CD8-positive, alpha-beta memory T cell (primary cell): ENCODE results near the gene ADD2. TPM values are rescaled to one million over a fixed set of nuclear protein-coding genes. Genes with fewer than 3 reads are reported as not detected.

Source experiments
- CTCF ChIA-PET: fragments of 350-600 bp; sonication (Branson Sonifier 250); formaldehyde crosslinking; loops from one replicate; lab custom pipeline; 2021; ENCODE audit warnings: antibody characterized with exemption; lab: Charles Lee
- POLR2A ChIA-PET: fragments of 350-600 bp; sonication (Branson Sonifier 250); formaldehyde crosslinking; loops from one replicate; lab custom pipeline; 2021; ENCODE audit warnings: antibody characterized with exemption; lab: Charles Lee
- DNase-seq, 5 donors: peaks; one replicate each; pipeline versions ENCODE4 v3.0.0 to v3.0.0-alpha.2; 2020 to 2022; ENCODE audit warnings: mixed read lengths in 1 of 5
- H3K27ac ChIP-seq: one replicate; pipeline ENCODE4 v1.7.0; 2013; ENCODE audit warnings: low read depth, mild to moderate bottlenecking, low read length, moderate library complexity
- H3K27me3 ChIP-seq: 2 replicates; pipeline ENCODE4 v1.7.0; 2013; ENCODE audit warnings: low read length, mild to moderate bottlenecking; ENCODE audit not compliant: insufficient read depth, poor library complexity, severe bottlenecking
- H3K36me3 ChIP-seq: 2 replicates; pipeline ENCODE4 v1.7.0; 2013; ENCODE audit warnings: mild to moderate bottlenecking, low read length, moderate library complexity; ENCODE audit not compliant: insufficient read depth
- H3K4me1 ChIP-seq: 2 replicates; pipeline ENCODE4 v1.7.0; 2013; ENCODE audit warnings: mild to moderate bottlenecking, low read length, moderate library complexity; ENCODE audit not compliant: insufficient read depth
- H3K4me3 ChIP-seq: 2 replicates; pipeline ENCODE4 v1.7.0; 2013; ENCODE audit warnings: mild to moderate bottlenecking, low read length
- H3K9me3 ChIP-seq: 2 replicates; pipeline ENCODE4 v1.7.0; 2013; ENCODE audit warnings: mild to moderate bottlenecking, low read length
- H3K27ac Mint-ChIP-seq, 8 donors: one replicate each; pipeline ENCODE4 v1.8.0; 2020 to 2021; ENCODE audit warnings: mixed read lengths in 8 of 8, mild to moderate bottlenecking in 6 of 8, inconsistent platforms in 3 of 8, moderate library complexity in 3 of 8
- H3K27me3 Mint-ChIP-seq, 2 donors: one replicate each; pipeline ENCODE4 v1.8.0; 2020 to 2021; ENCODE audit warnings: mixed read lengths in 2 of 2, mild to moderate bottlenecking in 1 of 2, moderate library complexity in 1 of 2
- H3K36me3 Mint-ChIP-seq, 3 donors: one replicate each; pipeline ENCODE4 v1.8.0; 2020 to 2021; ENCODE audit warnings: mixed read lengths in 3 of 3, inconsistent platforms in 1 of 3, mild to moderate bottlenecking in 1 of 3
- H3K4me1 Mint-ChIP-seq, 3 donors: one replicate each; pipeline ENCODE4 v1.8.0; 2020 to 2021; ENCODE audit warnings: mixed read lengths in 3 of 3, inconsistent platforms in 1 of 3, mild to moderate bottlenecking in 1 of 3
- H3K4me3 Mint-ChIP-seq, 7 donors: one replicate each; pipeline ENCODE4 v1.8.0; 2020 to 2021; ENCODE audit warnings: mixed read lengths in 7 of 7, mild to moderate bottlenecking in 6 of 7, moderate library complexity in 4 of 7, inconsistent platforms in 2 of 7
- H3K9me3 Mint-ChIP-seq, 5 donors: one replicate each; pipeline ENCODE4 v1.8.0; 2020 to 2022; ENCODE audit warnings: mixed read lengths in 5 of 5, mild to moderate bottlenecking in 3 of 5, moderate library complexity in 2 of 5, inconsistent platforms in 1 of 5
- polyA plus RNA-seq: library from polyadenylated mRNA; unstranded; fragments of 300-500 nt; fragmentation: Illumina TruSeq; gene quantifications from one replicate; pipeline ENCODE4 v1.2.3, GENCODE V29; 2021
- total RNA-seq, 2 experiments: library from RNA; stranded (reverse); gene quantifications; one replicate each; pipeline ENCODE4 v1.2.3, GENCODE V29; 2021

ADD2 gene
- total and polyA plus RNA-seq, 3 experiments from 2014 or later: 0.18 to 1.2 (median 0.74) TPM

DNA sequence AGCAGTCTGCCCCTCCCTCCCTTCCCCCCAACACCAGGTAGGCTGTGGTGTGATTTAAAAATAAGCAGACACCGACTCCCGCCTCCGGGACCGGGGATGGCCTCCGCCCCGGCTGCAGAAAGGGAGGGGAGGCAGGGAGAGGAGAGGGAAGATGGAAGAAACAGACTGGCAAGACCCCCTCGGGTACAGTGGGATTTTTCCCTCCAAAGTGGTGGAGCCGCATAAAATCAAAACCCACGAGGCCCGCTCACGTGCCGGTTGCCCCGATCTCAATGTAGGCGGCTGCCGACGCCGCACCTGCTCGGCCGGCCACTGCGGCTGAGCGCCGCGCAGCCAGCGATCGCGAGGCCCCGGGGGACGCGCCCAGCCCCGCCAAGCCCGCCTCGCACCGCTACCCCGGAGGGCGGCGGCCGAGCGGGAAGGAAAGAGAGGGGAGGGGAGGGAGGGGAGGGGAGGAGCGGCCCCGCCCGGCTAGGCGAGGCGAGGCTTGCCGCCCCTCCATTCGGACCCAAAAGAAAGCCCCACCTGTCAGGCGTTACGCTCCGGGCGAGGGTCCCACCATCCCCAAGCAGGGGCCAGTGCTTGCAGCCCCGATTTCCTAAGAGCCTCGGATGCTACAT lies 811 bp downstream of the ADD2 start:
- H3K4me3 Mint-ChIP-seq: peak overlapping the region; percentile 21 to 81 (median 69)
- CTCF ChIA-PET: no interaction called here
- peaks cover 13 to 22% (median 15%) of the 10 kb centered on the region in 3 donors for H3K4me1 Mint-ChIP-seq
- H3K27ac Mint-ChIP-seq: peak overlapping the region in 2 of 8 donors; percentile 52 to 54
- no peaks in the 10 kb centered on the region for H3K36me3 Mint-ChIP-seq
- POLR2A ChIA-PET: no interaction called here
- H3K9me3 Mint-ChIP-seq: no peaks in the 10 kb centered on the region
- H3K9me3 ChIP-seq: no peaks in the 10 kb centered on the region
- H3K36me3 ChIP-seq: no peaks in the 10 kb centered on the region
- no peak overlapping the region for H3K27ac ChIP-seq
- peaks cover 8% of the 10 kb centered on the region for H3K4me1 ChIP-seq
- H3K27me3 ChIP-seq: peaks cover 13% of the 10 kb centered on the region
- DNase-seq: peak in 1 of 5 donors; percentile 14
- H3K4me3 ChIP-seq: peak overlapping the region; percentile 54
- peaks cover 51 to 74% of the 10 kb centered on the region in 2 donors for H3K27me3 Mint-ChIP-seq

DNA sequence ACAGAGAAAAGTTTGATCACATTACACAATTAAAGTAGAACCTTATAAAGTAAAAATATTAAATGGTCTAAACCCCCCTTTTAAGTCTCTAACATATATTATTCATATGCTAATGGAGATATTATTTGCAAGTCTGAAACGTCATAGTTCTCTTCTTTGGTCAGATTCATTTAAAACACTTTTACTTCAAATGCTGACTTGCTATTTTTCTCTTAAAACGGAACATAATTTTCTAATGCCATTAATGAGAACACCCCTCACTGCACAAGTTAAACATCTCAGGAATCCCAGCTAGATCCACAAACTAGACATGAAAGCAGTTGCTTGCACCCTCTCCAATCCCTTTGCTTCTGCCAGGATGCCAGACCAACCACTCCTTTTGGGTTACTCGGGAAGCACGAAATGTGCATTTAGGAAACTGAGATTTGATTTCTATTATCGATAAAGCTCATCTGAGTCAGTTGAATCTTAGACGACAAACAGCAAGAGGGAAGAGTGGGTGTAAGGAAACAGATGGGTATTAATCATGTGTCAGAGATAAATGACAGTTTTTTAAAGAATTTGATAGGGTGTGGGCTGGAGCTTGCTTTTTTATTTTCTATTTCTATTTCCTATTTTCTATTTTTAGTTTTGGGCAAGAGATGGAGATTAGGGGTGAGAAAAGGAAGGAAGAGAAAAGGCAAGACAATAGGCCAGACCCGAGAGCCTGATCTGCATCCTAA lies 1.5 kb downstream of the ADD2 start:
- Mint-ChIP-seq H3K4me3 (peak overlapping the region; percentile 21 to 81 (median 69)), H3K27me3 (peaks cover 49 to 75% of the 10 kb centered on the region in 2 donors), H3K36me3 (no peaks in the 10 kb centered on the region), H3K9me3 (peaks cover 0 to 2% (median 0%) of the 10 kb centered on the region in 5 donors), H3K4me1 (peaks cover 13 to 22% (median 15%) of the 10 kb centered on the region in 3 donors), H3K27ac (peak overlapping the region in 1 of 8 donors; percentile 52)
- POLR2A ChIA-PET: no interaction called here
- CTCF ChIA-PET: no interaction called here
- H3K27ac ChIP-seq: no peak overlapping the region
- no peaks in the 10 kb centered on the region for H3K36me3 ChIP-seq
- H3K9me3 ChIP-seq: no peaks in the 10 kb centered on the region
- no peak for DNase-seq
- H3K4me1 ChIP-seq: peaks cover 8% of the 10 kb centered on the region
- peaks cover 13% of the 10 kb centered on the region for H3K27me3 ChIP-seq
- no peak overlapping the region for H3K4me3 ChIP-seq

DNA sequence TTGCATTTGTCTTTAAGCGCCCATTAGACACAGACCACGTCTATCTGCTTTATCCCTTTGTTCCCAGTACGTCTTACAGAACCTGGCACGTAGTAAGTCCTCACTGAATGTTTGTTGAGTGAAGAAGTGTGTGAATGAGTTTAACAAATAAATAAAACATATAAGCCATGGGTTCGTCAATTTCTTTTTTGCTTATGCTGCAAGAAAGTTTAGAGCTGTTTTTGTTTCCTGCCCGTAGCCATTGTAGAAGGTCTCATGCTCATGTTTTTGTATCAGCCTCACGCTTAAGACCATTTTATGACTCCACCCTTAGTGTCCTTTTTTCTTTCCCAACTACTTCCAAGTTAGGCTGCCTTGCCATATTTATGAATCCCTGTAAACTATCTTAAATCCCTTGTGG lies 2.5 kb downstream of the ADD2 start:
- peaks cover 8% of the 10 kb centered on the region for H3K4me1 ChIP-seq
- peaks cover 43 to 69% of the 10 kb centered on the region in 2 donors for H3K27me3 Mint-ChIP-seq
- ChIA-PET POLR2A (no interaction called here), CTCF (no interaction called here)
- H3K9me3 Mint-ChIP-seq: peaks cover 0 to 2% (median 0%) of the 10 kb centered on the region in 5 donors
- H3K4me3 ChIP-seq: no peak overlapping the region
- DNase-seq: no peak
- peaks cover 13% of the 10 kb centered on the region for H3K27me3 ChIP-seq
- peaks cover 13 to 22% (median 15%) of the 10 kb centered on the region in 3 donors for H3K4me1 Mint-ChIP-seq
- H3K27ac ChIP-seq: no peak overlapping the region
- no peak overlapping the region for H3K4me3 Mint-ChIP-seq
- H3K9me3 ChIP-seq: no peaks in the 10 kb centered on the region
- H3K36me3 ChIP-seq: no peaks in the 10 kb centered on the region
- no peak overlapping the region for H3K27ac Mint-ChIP-seq
- no peaks in the 10 kb centered on the region for H3K36me3 Mint-ChIP-seq

DNA sequence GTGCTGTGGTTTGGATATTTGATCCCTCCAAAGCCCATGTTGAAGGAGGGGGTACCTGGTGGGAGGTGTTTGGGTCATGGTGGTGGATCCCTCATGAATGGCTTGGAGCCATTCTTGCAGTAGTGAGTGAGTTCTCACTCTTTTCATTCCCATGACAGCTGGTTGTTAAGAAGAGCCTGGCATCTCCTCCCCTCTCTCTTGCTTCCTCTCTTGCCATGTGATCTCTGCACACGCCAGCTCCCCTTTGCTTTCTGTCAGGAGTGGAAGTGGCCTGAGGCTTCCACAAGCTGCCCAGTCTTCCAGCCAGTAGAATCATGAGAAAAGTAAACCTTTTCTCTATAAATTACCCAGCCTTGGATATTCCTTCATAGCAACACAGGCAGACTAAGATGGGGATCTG lies 8.6 kb downstream of the ADD2 start:
- no peak overlapping the region for H3K27ac Mint-ChIP-seq
- peaks cover 16 to 60% of the 10 kb centered on the region in 2 donors for H3K27me3 Mint-ChIP-seq
- Histone ChIP-seq H3K4me1 (no peaks in the 10 kb centered on the region), H3K27ac (no peak overlapping the region), H3K4me3 (no peak overlapping the region), H3K9me3 (no peaks in the 10 kb centered on the region), H3K27me3 (no peaks in the 10 kb centered on the region), H3K36me3 (no peaks in the 10 kb centered on the region)
- H3K36me3 Mint-ChIP-seq: peaks cover 0 to 1% (median 0%) of the 10 kb centered on the region in 3 donors
- no peak for DNase-seq
- no peaks in the 10 kb centered on the region for H3K4me1 Mint-ChIP-seq
- peaks cover 0 to 2% (median 0%) of the 10 kb centered on the region in 5 donors for H3K9me3 Mint-ChIP-seq
- CTCF ChIA-PET: interaction anchor here (1.6 kb wide), 1 partner anchor 14 kb away, joined by 5 read pairs; no protein-coding TSS in a partner anchor
- POLR2A ChIA-PET: no interaction called here
- H3K4me3 Mint-ChIP-seq: no peak overlapping the region

DNA sequence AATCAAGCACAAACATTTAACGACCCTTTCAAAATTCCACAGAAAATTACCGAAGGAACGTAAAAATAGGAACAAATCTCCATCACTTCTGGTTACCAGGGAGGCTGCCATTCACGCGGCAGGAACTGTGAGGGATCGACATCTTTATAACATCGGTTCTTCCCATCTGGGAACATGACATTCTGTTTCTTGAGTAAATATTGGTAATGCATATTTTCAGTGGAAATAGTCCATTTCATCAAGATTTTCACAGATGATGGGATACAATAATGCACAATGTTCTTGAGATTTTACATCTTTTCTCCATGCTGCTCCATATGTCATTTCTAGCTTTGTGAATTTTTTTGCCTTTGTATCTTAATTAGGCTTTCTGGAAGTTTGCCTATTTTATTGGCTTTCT lies 10.0 kb downstream of the ADD2 start:
- no peak overlapping the region for H3K4me3 Mint-ChIP-seq
- peaks cover 0 to 1% (median 0%) of the 10 kb centered on the region in 3 donors for H3K36me3 Mint-ChIP-seq
- Histone ChIP-seq H3K27me3 (peaks cover 4% of the 10 kb centered on the region), H3K9me3 (no peaks in the 10 kb centered on the region), H3K4me3 (no peak overlapping the region), H3K4me1 (no peaks in the 10 kb centered on the region), H3K27ac (no peak overlapping the region), H3K36me3 (no peaks in the 10 kb centered on the region)
- no peak overlapping the region for H3K27ac Mint-ChIP-seq
- peaks cover 0 to 2% (median 0%) of the 10 kb centered on the region in 5 donors for H3K9me3 Mint-ChIP-seq
- peaks cover 8 to 51% of the 10 kb centered on the region in 2 donors for H3K27me3 Mint-ChIP-seq
- no peak for DNase-seq
- H3K4me1 Mint-ChIP-seq: no peaks in the 10 kb centered on the region
- ChIA-PET CTCF (interaction anchor here (1.6 kb wide), 1 partner anchor 13 kb away, joined by 5 read pairs; no protein-coding TSS in a partner anchor), POLR2A (no interaction called here)

DNA sequence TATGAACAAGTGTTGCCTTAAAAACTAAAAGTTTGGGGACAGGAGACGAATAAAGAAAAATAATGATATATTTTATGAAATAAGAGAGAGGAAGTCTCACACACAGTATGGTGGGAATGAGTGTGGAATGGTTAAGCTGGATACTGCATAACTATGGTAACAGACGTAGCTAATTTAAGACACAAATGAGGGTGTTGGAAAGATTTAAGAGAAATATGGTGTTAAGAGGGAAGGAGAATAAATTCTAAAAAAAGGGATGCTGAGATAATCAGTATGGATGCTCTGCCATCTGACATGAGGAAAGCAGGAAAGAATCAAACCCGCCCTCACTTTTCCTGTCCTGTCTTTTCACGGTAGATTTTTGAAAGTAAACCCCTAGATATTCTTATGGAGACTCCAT lies 10.6 kb downstream of the ADD2 start:
- H3K27ac ChIP-seq: no peak overlapping the region
- Mint-ChIP-seq H3K4me1 (no peaks in the 10 kb centered on the region), H3K27me3 (peaks cover 8 to 50% of the 10 kb centered on the region in 2 donors), H3K27ac (no peak overlapping the region), H3K4me3 (no peak overlapping the region), H3K36me3 (peaks cover 0 to 1% (median 0%) of the 10 kb centered on the region in 3 donors), H3K9me3 (peaks cover 0 to 2% (median 0%) of the 10 kb centered on the region in 5 donors)
- no peaks in the 10 kb centered on the region for H3K9me3 ChIP-seq
- H3K4me3 ChIP-seq: no peak overlapping the region
- H3K27me3 ChIP-seq: peaks cover 4% of the 10 kb centered on the region
- no peaks in the 10 kb centered on the region for H3K36me3 ChIP-seq
- POLR2A ChIA-PET: no interaction called here
- no peak for DNase-seq
- CTCF ChIA-PET: no interaction called here
- no peaks in the 10 kb centered on the region for H3K4me1 ChIP-seq

DNA sequence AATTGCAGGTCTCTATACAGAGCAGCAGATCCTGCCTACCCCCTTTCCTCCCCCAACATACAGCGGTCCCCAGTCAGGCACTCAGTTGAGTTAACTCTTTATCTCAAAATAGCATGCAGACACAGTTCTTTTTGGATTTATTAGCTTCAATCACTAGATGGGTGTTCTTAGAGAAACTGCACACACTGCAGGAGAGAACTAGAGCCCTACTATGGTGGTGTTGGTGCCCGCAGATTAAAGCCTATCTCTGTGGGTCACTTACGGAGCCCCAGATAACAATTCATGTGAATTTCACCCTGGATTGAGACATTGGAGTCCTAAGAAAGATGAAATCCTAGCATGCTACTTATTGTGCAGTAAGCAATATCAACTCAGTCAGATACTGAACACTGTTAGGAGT lies 11.9 kb downstream of the ADD2 start:
- ChIA-PET POLR2A (no interaction called here), CTCF (no interaction called here)
- H3K27me3 Mint-ChIP-seq: peaks cover 8 to 44% of the 10 kb centered on the region in 2 donors
- peaks cover 4% of the 10 kb centered on the region for H3K27me3 ChIP-seq
- H3K4me3 Mint-ChIP-seq: no peak overlapping the region
- peaks cover 0 to 1% (median 0%) of the 10 kb centered on the region in 3 donors for H3K36me3 Mint-ChIP-seq
- no peak overlapping the region for H3K27ac Mint-ChIP-seq
- no peaks in the 10 kb centered on the region for H3K36me3 ChIP-seq
- H3K4me1 ChIP-seq: no peaks in the 10 kb centered on the region
- H3K9me3 Mint-ChIP-seq: no peaks in the 10 kb centered on the region
- no peaks in the 10 kb centered on the region for H3K9me3 ChIP-seq
- no peak for DNase-seq
- H3K27ac ChIP-seq: no peak overlapping the region
- H3K4me3 ChIP-seq: no peak overlapping the region
- H3K4me1 Mint-ChIP-seq: no peaks in the 10 kb centered on the region

DNA sequence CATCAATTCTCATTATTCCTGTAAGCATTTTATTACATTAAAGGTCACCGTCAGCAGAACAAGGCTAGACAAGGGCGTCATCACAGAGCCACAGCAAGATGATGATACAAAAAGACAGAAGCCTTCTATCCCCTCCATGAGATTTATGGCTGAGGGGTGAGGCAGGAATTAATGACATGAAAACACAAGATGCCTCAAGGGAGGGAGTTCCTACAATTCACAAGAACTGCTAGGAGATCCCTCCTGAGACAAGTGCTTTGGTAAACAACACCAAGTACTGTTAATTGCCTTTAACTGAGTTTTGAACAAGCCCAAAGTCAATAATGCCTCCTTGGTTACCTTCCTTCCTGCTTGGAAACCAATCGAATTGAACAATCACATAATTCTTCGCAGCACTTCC lies 14.1 kb downstream of the ADD2 start:
- H3K4me3 Mint-ChIP-seq: no peak overlapping the region
- CTCF ChIA-PET: no interaction called here
- no peaks in the 10 kb centered on the region for H3K9me3 ChIP-seq
- H3K4me3 ChIP-seq: no peak overlapping the region
- no peak overlapping the region for H3K27ac Mint-ChIP-seq
- peaks cover 0 to 1% (median 0%) of the 10 kb centered on the region in 3 donors for H3K36me3 Mint-ChIP-seq
- POLR2A ChIA-PET: no interaction called here
- DNase-seq: no peak
- peaks cover 4% of the 10 kb centered on the region for H3K27me3 ChIP-seq
- H3K27ac ChIP-seq: no peak overlapping the region
- H3K27me3 Mint-ChIP-seq: peaks cover 9 to 43% of the 10 kb centered on the region in 2 donors
- no peaks in the 10 kb centered on the region for H3K4me1 ChIP-seq
- no peaks in the 10 kb centered on the region for H3K4me1 Mint-ChIP-seq
- H3K9me3 Mint-ChIP-seq: no peaks in the 10 kb centered on the region
- H3K36me3 ChIP-seq: no peaks in the 10 kb centered on the region
